Activated CD8-positive, alpha-beta memory T cell treated with anti-CD3 and anti-CD28 coated beads for 36 hours (primary cell): Measurements from ENCODE around the gene MRPL50. TPM values are rescaled to one million over a fixed set of nuclear protein-coding genes. Genes with fewer than 3 reads are reported as not detected.

Source experiments
- CTCF ChIA-PET: fragments of 350-600 bp; sonication (Branson Sonifier 250); formaldehyde crosslinking; loops from one replicate; lab custom pipeline; 2021; ENCODE audit warnings: antibody characterized with exemption; lab: Charles Lee
- POLR2A ChIA-PET: fragments of 350-600 bp; sonication (Branson Sonifier 250); formaldehyde crosslinking; loops from one replicate; lab custom pipeline; 2021; ENCODE audit warnings: antibody characterized with exemption; lab: Charles Lee
- total RNA-seq, 2 experiments: library from RNA; stranded (reverse); gene quantifications; one replicate each; pipeline ENCODE4 v1.2.3, GENCODE V29; 2021

Gene MRPL50
- 10 to 100 TPM; 16.7 to 17.4 TPM for total RNA-seq

DNA sequence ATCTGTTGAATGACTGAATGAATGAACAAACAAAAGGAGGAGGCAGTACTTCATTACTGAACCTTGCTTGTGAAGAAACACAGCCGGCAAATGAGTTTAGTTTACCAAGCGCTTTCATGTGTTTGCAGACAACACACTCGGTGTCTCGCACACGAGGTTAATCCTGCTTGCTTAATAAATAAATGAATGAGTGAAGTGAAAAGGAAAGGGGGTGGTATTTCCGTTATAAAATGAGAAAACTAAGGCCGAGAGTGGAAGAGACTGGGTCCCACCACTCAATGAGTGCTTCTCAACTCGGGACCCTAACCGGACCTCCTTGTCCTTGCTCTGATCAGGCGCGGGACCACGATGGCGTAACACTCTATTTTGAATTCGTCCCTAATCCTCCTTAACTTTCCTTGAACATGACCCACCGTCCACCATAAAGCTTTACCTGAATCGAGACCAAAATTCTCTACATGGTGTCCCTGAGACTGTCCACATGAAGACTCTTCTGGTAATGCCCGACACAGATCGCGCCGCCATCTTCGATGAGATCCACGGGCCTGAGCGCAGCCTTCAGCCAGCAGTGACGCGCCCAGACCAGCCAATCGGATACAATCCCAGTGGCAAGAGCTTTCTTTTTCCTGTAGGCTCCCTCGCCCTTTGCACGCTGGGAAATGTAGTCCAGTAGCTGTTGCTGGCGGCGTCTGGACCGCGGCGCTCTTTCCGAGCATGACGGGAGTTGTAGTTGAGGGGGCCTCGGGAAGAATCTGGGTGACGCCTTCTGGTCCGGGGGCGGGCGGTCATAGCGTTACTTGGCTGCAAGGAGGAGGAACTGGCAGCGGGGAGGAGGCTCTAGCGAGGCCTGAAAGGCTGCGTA is at the start of gene MRPL50, which contains the start of gene ZNF189:
TSS of gene MRPL50 (minus strand) at position 551 of the 862 bp plus-strand sequence. CDS start at position 525, 26 bp downstream.
TSS of gene ZNF189 (plus strand) at position 784 of the 862 bp plus-strand sequence. CDS start 306 bp downstream, outside the sequence.
- POLR2A ChIA-PET: interaction anchor here (1.5 to 1.6 kb wide), 2 partner anchors 10 to 135 kb away, joined by 4 read pairs; partner anchors contain the start of gene RNF20
- CTCF ChIA-PET: interaction anchor here (1.0 kb wide), 1 partner anchor 135 kb away, joined by 4 read pairs; the partner anchor contains the start of gene RNF20

DNA sequence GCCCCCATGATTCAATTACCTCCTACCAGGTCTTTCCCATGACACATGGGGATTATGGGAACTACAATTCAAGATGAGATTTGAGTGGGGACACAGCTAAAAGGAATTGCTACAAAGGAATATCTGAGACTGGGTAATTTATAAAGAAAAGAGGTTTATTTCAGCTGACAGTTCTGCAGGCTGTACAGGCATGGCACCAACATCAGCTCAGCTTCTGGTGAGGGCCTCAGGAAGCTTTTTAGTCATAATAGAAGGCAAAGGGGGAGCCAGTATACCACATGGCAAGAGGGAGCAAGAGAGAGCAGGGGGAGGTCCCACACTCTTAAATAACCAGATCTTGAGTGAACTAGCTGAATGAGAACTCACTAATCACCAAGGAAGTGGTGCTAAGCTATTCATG is 48.3 kb upstream of the MRPL50 start:
- ChIA-PET CTCF (interaction anchor here (0.6 to 1.3 kb wide), 2 partner anchors 82 to 86 kb away, joined by 4 read pairs; no protein-coding TSS in a partner anchor), POLR2A (no interaction called here)

DNA sequence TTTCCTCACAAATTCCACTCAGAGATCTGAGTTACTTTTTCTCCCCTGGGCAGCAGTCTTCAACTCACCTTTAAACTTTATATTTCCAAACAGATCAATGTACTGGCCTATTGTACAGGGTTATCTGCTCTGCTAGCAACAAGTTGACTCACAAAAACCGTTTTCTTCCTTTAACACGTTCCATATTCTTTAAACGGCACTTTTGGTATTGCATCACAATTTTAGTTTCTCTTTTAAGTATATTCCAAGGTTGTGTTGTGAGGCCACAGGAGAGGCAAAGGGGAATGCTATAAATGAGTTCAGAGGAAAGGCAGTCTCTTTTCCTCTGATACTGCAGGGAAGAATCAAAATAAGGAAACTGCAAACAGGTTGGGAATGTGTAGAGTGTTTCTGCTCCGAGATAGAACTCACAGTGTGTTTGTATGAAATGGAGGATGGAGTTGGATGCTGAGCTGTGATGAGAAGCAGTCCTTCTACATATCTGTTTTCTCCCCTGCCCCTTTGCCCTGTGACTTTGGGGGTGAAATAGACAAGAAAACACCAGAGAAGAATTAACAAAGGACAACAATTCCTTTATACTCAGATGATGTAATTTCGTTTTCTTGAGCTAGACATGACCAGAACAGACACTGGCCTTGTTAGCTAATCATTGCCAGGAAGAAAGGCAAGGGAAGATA is 47.1 kb upstream of the MRPL50 start:
- ChIA-PET CTCF (interaction anchor here (1.3 kb wide), 1 partner anchor 88 kb away, joined by 4 read pairs; no protein-coding TSS in a partner anchor), POLR2A (no interaction called here)

DNA sequence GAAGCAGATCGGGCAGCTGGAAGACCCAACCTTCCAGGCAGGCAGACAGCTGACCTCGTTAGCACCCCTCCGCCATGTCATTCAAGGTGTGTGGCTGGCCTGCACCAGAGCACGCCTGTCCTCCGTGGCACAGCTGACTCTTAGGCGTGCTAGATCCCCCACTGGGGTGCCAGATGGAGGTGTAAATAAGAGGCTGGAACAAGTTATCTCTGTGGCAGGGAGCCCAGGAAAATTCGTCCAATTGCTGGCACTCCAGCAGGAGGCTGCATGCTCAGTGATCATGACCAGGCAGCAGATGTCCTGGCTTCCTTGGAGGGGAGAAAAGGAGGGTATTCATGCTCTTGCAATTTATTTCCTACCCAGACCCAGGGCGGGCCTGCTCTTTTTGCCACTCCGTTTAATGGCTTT is 45.0 kb upstream of the MRPL50 start:
- POLR2A ChIA-PET: no interaction called here
- CTCF ChIA-PET: no interaction called here

- CTCF ChIA-PET: no interaction called here
- POLR2A ChIA-PET: no interaction called here
Observed at GRCh38 chr9:101442736-101443135, 44.3 kb upstream of the MRPL50 start.

GRCh38 chr9:101442318-101442717 is 43.9 kb upstream of the MRPL50 start:
- POLR2A ChIA-PET: no interaction called here
- CTCF ChIA-PET: no interaction called here

DNA sequence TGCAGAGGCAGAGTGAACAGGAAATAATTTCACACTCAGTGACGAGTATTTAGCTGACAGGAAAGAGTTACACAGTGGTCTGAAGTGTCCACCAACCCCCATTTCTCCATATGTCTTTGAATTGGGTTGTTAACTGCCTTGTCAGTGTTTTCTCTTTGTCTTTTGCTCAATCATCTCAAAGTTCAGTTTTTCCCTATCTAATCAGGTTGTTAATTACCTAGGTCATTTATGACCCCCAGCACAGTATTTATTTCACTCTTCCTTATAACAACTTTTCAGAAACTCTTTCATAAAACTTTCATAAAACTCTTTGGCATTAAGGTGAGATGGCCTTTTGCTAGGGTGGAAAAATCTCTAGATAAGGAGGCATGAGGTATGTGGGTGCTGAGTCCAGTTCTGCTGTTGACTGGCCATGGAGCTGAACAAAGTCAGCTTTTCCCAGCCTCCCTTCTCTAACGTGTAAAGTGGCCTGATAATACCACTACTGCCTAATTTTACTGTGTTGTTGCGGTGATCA is 42.4 kb upstream of the MRPL50 start:
- ChIA-PET CTCF (no interaction called here), POLR2A (no interaction called here)

- CTCF ChIA-PET: no interaction called here
- POLR2A ChIA-PET: no interaction called here
Observed at GRCh38 chr9:101438523-101438922, 40.1 kb upstream of the MRPL50 start.

GRCh38 chr9:101437806-101438232 is 39.4 kb upstream of the MRPL50 start:
- ChIA-PET POLR2A (no interaction called here), CTCF (no interaction called here)

GRCh38 chr9:101435601-101436079 is 37.2 kb upstream of the MRPL50 start, which contains the start of gene ALDOB:
ALDOB (minus strand) TSS chr9:101435774; CDS start chr9:101430887, 4,887 bp downstream.
- ChIA-PET POLR2A (no interaction called here), CTCF (no interaction called here)

GRCh38 chr9:101434998-101435397 is 36.6 kb upstream of the MRPL50 start:
- POLR2A ChIA-PET: no interaction called here
- CTCF ChIA-PET: no interaction called here

GRCh38 chr9:101433229-101433628 is 34.8 kb upstream of the MRPL50 start:
- ChIA-PET POLR2A (no interaction called here), CTCF (no interaction called here)

DNA sequence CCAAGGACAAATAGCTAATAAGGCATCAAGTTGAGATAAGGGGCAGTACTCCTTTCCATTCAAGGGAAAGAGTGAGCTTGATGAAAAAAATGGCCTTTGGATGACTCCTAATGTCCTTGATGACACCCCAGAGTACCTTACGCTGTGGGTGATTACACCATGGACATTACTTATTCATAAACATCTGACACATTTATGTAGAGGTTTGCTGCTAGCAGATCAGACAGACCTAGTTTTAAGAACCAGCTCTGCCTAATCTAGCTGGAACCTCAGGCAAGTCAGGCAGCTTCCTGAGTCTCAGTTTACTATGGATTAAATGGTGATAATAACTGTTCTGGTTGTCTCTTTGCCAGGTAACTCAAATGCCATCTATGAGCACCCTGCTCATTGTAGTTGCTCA is 34.3 kb upstream of the MRPL50 start:
- POLR2A ChIA-PET: no interaction called here
- CTCF ChIA-PET: no interaction called here

DNA sequence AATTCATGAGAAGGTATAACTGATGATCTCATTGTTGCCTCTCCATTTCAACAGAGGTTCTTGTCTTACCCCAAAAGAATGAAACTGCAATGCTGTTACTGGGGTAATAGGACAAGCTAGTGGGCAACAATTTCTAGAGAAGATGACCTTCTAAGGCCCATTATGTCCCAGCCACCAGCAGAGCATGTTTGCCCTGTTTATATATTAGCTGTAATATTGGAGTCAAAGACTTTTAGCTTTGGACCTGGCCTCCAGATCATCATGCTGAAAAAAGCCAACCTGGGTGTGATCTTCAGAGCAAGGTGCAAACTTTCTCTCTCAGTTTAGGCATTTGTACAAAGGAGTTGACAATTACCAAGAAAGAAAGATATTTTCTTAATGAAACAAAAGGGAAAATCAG is 33.8 kb upstream of the MRPL50 start:
- ChIA-PET POLR2A (no interaction called here), CTCF (no interaction called here)

DNA sequence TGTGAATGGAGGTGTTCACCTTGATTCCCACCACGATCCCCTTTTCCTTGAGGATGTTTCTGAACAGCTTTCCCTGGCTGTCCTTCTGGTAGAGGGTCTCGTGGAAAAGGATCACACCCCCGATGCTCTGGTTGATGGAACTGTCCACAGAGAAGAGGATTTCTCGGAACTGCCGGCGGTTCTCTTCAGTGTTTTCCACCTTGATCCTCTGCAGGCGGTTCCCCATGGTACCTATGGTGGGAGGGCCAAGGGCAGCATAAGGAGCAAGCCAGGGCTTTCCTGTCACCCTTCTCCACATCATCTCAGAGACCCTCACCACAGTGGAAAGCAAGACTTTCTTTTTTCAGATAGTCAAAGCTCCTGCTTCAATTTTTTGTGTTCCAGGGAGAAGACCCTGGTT is 31.3 kb upstream of the MRPL50 start:
- ChIA-PET CTCF (no interaction called here), POLR2A (no interaction called here)

- POLR2A ChIA-PET: interaction anchor here (0.7 kb wide), 1 partner anchor 146 kb away, joined by 5 read pairs; no protein-coding TSS in a partner anchor
- CTCF ChIA-PET: no interaction called here
Observed at GRCh38 chr9:101428909-101429308, 30.5 kb upstream of the MRPL50 start.

DNA sequence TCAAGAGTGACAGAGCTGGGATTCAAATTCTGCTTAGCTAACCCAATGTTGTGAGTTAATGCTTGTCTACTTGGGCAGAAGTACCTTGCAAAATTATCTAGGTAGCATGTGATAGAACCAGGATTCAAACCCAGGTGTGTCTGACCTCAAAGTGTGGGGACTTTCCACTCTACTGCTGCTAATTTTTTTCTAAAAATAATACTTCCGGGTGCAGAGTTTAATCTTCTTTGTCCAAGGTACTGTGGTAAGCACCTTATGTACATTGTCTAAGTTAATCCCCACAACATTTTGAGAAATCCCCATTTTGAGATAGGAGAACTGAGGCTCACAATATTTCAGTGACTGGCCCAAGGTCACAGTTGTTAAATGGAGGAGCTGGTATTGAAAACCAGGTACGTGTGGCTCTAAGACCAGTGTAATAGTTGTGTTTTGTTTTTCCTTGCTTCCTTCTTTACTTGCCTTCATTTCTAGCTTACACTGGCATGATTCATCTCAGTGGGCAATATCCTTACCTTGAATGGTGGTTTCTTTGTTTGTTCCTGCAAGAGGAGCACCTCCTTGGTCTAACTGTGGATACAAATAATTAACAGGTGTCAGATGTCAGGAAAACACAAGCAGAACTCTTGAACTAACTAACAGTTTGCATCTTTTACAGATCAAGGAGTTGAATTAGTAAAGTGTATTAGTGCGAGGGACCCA is 29.7 kb upstream of the MRPL50 start:
- CTCF ChIA-PET: no interaction called here
- POLR2A ChIA-PET: no interaction called here

DNA sequence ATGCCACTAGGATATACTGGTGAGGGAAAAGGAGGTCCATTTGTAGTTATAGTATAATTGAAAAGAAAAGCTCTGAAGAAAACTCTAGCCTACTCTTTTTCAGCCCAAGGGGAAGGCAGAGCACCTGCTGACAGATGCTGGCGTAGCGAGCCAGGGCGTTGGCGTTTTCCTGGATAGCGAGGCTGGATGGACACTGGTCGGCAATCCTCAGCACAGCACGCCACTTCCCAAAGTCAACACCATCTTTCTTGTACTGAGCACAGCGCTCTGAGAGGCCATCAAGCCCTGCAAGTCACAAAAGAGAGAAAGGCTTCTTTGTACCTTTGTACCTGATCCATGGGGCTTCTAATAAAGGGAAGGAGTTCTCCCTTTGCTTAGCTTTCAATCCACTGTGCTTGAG is 28.9 kb upstream of the MRPL50 start:
- ChIA-PET CTCF (no interaction called here), POLR2A (no interaction called here)

DNA sequence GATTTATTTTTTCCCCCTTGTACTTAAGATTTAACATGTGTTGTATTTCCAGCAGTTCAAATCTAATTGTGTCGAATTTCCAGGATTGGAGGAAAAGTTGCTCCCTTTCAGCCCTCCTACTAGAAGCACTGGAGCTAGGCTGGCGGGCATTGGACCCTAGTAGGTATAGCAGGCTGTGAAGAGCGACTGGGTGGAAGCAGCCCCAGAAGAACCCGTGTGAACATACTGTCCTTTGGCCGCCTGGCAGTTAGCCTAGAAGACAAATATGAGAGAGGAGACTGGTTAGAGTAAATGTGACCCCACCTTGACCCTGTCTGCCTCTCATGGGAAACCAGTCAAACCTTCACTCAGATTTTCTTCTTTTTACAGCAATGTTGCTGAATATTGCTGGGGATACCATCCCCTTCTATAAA is 23.2 kb upstream of the MRPL50 start:
- CTCF ChIA-PET: no interaction called here

More for the DNA sequence above, 23.2 kb upstream of the MRPL50 start:
- POLR2A ChIA-PET: no interaction called here
